ENCODE measurements around the gene ITGB5.
"Not testable (repeated sequence)": the region's sequence is repeated elsewhere in the genome, so short reads cannot be mapped to it uniquely, and the experiment has no call there.

ITGB5 gene

GRCh38 chr3:124769462-124769861 is 117.7 kb downstream of the ITGB5 start:
- DNase-seq (ENCODE audit: low spot score), result no peak

DNA sequence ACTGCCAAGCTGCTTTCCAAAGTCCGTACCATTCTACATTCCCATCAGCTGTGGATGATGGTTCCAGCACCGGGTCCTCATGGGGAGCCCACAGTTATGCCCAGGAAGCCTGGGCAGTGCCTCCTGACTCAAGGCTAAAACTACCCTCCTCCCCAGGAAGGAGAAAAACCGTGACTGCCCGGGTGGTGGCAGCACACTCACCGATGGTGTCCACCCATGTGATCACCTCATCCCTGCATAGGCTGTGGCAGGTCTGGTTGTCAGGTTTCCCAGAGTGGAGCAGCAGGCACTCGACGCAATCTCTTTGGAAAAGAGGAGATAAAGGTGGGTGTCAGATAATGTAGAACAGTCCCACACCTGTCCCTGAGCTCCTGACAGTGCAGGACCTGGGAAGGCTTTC is 118.4 kb downstream of the ITGB5 start:
- DNase-seq (ENCODE audit: low spot score), result no peak

- DNase-seq (ENCODE audit: low spot score), result no peak
Measured at GRCh38 chr3:124767691-124768090, 119.5 kb downstream of the ITGB5 start.

- DNase-seq (ENCODE audit: low spot score), result no peak
Measured at GRCh38 chr3:124767264-124767663, 119.9 kb downstream of the ITGB5 start.

- no peak for DNase-seq (ENCODE audit: low spot score)
Measured at GRCh38 chr3:124766113-124767095, 120.8 kb downstream of the ITGB5 start.

DNA sequence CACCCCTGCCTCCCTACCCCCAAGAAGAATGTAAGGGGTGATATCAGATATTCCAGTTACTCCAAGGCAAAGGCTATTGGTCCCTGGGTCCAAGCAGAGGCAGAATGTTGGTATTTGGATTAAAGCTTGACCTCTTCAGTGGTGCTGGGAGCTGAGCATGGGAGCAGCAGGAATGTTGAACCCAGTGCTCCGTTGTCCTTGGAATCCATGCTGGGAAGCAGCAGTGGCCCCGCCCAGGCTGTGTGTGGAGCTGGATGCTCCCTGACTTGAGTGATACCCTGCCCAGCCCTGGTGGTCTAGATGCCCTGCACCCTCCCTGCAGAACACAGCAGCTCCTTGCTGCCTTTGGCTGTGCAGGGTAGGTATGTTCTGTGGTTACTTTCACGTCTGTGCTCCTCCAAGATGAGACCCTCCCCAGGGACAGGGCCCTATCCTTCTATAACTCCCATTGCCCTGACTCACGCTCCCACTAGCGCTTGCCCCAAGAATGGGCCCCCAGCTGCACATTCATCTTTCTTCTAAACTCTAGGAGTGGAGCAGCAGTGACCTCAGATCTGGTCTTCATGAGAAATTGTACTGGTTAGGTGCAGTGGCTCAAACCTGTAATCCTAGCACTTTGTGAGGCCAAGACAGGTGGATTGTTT is 121.8 kb downstream of the ITGB5 start:
- no peak for DNase-seq (ENCODE audit: low spot score)

- DNase-seq (ENCODE audit: low spot score), result no peak
Measured at GRCh38 chr3:124764746-124765145, 122.4 kb downstream of the ITGB5 start.

DNA sequence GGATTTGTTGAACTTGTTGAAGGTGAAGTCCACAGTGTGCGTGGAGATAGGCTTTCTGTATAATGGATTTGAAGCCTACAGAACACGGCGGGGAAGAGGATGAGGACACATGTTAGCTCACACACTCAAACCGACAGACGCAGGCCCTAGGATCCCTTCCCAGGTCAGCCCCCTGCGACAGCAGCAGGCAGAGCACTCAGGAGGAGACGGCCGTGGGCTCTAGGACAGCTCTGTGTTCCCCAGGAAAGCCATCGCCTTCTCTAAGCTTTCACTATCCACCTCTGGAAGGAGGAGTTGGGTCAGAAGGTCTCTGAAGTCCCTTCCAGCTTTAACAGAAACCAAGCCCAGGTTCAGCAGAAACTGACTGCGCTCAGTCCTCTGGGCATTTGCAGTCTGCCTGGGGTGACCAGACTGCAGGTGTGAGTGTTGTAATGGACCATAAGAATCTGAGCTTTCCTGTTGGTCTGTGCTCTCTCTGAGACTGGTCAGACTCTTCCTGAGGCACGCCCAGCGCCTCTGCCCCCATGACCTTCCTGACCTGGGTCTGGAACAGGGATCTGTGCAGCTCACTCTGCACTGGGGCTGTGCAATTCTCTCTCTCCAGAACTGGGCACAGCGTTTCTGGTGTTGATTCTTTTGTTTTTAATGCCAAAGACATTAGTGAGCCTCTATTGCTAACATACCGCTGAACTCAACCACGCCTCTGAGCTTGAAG is 123.4 kb downstream of the ITGB5 start:
- no peak for DNase-seq (ENCODE audit: low spot score)

- no peak for DNase-seq (ENCODE audit: low spot score)
Measured at GRCh38 chr3:124763206-124763605, 124.0 kb downstream of the ITGB5 start.

GRCh38 chr3:124762661-124763011 is 124.5 kb downstream of the ITGB5 start:
- no peak for DNase-seq (ENCODE audit: low spot score)

DNA sequence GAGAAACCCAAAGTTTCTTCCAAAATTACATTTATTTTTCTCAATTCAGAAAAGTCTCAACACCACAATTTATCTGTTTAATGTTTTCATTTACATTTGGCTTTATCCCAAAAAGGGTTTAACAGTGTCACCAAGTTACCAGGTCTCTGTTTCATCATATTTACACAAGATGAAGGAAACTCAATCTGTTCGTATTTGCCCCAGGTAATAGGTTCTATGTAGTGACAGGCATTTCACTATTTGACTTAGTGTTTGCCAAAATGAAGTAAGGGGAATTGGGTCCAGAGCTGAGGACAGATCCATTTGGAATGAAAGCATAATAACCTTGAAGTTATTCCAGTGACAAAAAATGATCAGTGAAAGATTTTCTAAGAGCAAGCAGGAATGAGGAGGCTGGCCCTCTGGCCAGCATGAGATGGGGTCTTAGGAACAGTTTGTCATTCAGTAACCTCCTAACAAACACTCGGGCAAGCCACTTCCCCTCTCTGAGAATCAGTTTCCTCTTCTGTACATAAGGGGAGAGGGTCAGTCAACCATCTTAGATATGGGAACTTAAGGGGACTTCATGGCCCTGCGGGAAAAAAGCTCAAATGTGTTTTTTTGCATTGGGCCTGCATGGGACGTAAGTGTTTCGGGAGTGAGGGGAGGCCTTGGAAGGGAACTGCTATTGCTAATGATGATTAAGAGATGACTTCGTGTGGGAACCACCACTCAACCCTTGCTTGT is 125.1 kb downstream of the ITGB5 start:
- no peak for DNase-seq (ENCODE audit: low spot score)

GRCh38 chr3:124761250-124761796 is 125.8 kb downstream of the ITGB5 start:
- peak; percentile 69 for DNase-seq (ENCODE audit: low spot score)

GRCh38 chr3:124760601-124761000 is 126.6 kb downstream of the ITGB5 start:
- DNase-seq (ENCODE audit: low spot score), result no peak

GRCh38 chr3:124759666-124760401 is 127.3 kb downstream of the ITGB5 start:
- DNase-seq (ENCODE audit: low spot score), result no peak

DNA sequence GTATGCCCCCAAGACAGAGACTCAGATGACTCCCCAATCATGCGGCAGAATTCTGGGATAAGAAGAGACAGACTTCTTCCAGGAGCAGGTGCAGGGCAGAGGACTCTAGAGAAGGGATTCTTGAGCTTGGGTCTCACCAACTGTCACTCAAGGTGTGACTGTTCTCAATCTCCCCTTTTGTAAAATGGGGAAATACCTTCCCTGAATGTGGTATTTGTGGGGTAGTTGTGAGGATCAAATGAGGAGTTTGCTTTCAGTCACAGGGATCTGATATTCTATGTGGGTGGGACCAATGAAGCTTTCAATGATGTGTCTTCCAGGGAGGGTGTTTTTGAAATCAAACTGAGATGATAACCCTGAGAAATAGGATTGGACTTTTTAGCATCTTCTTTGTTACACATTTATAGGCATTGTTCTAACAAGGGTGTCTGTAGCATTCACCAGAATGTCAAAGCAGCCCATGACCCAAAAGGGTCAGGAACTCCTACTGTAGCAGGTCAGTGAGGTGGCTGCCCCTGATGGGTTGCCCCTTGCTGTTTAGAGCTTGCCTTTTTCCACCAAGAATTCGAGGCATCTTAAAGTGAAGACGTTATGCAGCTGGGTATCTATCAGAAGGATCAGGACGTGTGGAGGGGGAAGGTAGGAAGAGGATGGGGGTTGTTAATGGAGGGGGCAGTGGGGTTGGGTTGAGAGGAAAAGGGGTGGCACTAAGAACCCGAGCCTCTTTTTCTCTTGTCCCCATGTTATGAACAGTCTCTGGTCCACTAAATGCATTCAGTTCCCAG is 128.1 kb downstream of the ITGB5 start:
- DNase-seq (ENCODE audit: low spot score), result no peak

GRCh38 chr3:124757926-124758325 is 129.2 kb downstream of the ITGB5 start:
- not testable (repeated sequence) for DNase-seq (ENCODE audit: low spot score)

GRCh38 chr3:124752051-124752450 is 135.1 kb downstream of the ITGB5 start:
- no peak for DNase-seq (ENCODE audit: low spot score)

DNA sequence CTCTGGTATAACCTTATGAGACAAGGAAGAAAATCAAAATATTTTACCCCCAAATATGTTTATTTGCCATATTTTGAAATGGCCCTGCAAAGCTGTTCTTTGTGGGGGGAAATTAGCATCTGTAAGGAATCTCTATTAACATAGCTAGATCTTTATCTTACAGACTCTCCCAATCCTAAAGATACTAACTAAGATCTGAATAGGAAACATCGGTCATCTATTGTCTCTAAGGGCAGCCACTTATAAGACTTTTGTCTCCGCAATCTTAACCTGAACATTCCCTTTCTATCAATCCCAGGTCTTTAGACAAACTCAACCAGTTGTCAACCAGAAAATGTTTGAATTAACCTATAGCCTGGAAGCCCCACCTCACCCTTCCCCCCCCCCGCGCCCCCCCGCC is 135.7 kb downstream of the ITGB5 start:
- no peak for DNase-seq (ENCODE audit: low spot score)

DNA sequence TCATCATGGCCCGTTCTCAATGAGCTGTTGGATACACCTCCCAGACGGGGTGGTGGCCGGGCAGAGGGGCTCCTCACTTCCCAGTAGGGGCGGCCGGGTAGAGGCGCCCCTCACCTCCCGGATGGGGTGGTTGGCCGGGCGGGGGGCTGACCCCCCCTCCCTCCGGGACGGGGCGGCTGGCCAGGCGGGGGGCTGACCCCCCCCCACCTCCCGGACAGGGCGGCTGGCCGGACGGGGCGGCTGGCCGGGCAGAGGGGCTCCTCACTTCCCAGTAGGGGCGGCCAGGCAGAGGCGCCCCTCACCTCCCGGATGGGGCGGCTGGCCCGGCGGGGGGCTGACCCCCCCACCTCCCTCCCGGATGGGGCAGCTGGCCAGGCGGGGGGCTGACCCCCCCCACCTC is 137.3 kb downstream of the ITGB5 start:
- not testable (repeated sequence) for DNase-seq (ENCODE audit: low spot score)

DNA sequence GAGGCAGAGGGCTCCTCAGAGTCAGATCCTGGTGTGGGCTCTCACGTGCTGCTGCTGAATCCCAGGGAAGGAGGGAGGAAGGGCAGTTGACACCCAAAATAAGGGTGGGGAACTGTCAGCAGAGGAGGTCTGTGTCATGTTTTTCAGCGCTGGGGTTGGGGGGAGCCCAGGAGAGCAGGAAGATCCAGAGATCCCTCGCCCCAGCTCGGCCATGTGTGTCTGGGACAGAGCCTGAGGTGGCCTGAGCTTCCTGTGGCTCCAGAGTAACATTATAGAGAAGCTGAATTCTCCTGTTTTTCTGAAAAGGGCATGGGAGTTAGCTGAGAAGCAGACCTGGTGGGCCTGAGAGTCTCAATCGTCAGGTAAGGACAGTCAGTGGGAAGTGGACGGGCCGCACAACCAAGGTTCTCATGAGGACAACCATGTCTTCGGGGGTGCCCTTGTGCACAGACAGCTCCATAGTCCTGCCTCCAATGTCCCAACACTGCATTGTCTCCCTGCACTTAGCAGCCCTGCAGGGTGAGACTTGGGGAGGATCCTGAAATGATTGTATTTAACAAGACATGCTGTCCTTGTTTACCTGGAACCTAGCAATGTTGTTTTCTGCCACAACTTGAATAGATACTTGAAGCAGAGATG is 138.5 kb downstream of the ITGB5 start:
- no peak for DNase-seq (ENCODE audit: low spot score)

Measured in germinal center (tissue), 1 donor.